Panc1 (cell line): Measurements from ENCODE around the gene ZBED1. TPM values are rescaled to one million over a fixed set of nuclear protein-coding genes. Genes with fewer than 3 reads are reported as not detected.

Experiments
- ATAC-seq: fragments of 200-7000 bp; cut with Tn5 transposase; 2 replicates; pipeline ENCODE4 v1.9.1; 2020; ENCODE audit warnings: mild to moderate bottlenecking, moderate library complexity
- BruUV-seq: library from RNA; stranded (reverse); fragments of 400-500 nt; replicated peaks from 2 replicates; lab custom pipeline; 2021; lab: Mats Ljungman, UMichigan
- CTCF ChIA-PET: fragments of 300-600 bp; sonication (Branson Sonifier 250); formaldehyde crosslinking; loops from one replicate; lab custom pipeline; 2022; ENCODE audit warnings: antibody characterized with exemption; lab: Charles Lee
- POLR2A ChIA-PET: fragments of 300-600 bp; sonication (Branson Sonifier 250); formaldehyde crosslinking; loops from one replicate; lab custom pipeline; 2022; ENCODE audit warnings: antibody characterized with exemption; lab: Charles Lee
- DNase-seq: peaks from one replicate; pipeline ENCODE4 v3.0.0-alpha.2; 2010; ENCODE audit warnings: low read depth, low spot score
- H3K27ac ChIP-seq: 2 replicates; pipeline ENCODE4 v1.5.1; 2011; ENCODE audit warnings: mild to moderate bottlenecking, low read length, inconsistent platforms
- H3K27me3 ChIP-seq: fragments of 200-500 bp; sonication (Bioruptor generic); 2 replicates; pipeline ENCODE4 v1.6.0; 2014; ENCODE audit warnings: low read length, inconsistent platforms; ENCODE audit not compliant: control insufficient read depth, insufficient read depth
- H3K36me3 ChIP-seq: fragments of 200-500 bp; sonication (Bioruptor generic); 2 replicates; pipeline ENCODE4 v1.5.1; 2014; ENCODE audit warnings: inconsistent platforms, mild to moderate bottlenecking, low read length, moderate library complexity; ENCODE audit not compliant: control insufficient read depth, insufficient read depth
- H3K4me1 ChIP-seq: 2 replicates; pipeline ENCODE4 v1.5.1; 2011; ENCODE audit warnings: inconsistent platforms, mild to moderate bottlenecking, low read length, moderate library complexity; ENCODE audit not compliant: control insufficient read depth, insufficient read depth
- H3K4me3 ChIP-seq, 2 experiments: 2 replicates each; pipeline ENCODE4 v1.5.1; 2011 to 2012; ENCODE audit warnings: low read depth in 2 of 2, low read length in 2 of 2, mild to moderate bottlenecking in 2 of 2, inconsistent platforms in 1 of 2, moderate library complexity in 1 of 2
- H3K9me3 ChIP-seq: fragments of 200-500 bp; sonication (Bioruptor generic); 2 replicates; pipeline ENCODE4 v1.5.1; 2014; ENCODE audit warnings: low read depth, mild to moderate bottlenecking, inconsistent platforms, low read length, moderate library complexity; ENCODE audit not compliant: control insufficient read depth, insufficient read depth
- POLR2AphosphoS5 ChIP-seq: IDR thresholded peaks from 2 replicates; pipeline ENCODE4 v1.6.1; 2012; ENCODE audit warnings: mild to moderate bottlenecking, low read depth, low read length, moderate library complexity
- REST ChIP-seq, 2 experiments: IDR thresholded peaks; 2 replicates each; pipeline ENCODE4 v1.6.1; 2011 to 2012; ENCODE audit warnings: low read depth in 2 of 2, control low read depth in 1 of 2, low read length in 1 of 2, mild to moderate bottlenecking in 1 of 2, moderate library complexity in 1 of 2; ENCODE audit not compliant: insufficient read depth in 1 of 2
- SIN3A ChIP-seq: IDR thresholded peaks from 2 replicates; pipeline ENCODE4 v1.6.1; 2012; ENCODE audit warnings: low read depth, mild to moderate bottlenecking, low read length, moderate library complexity, borderline replicate concordance; ENCODE audit not compliant: insufficient read depth
- TCF7L2 ChIP-seq: IDR thresholded peaks from 2 replicates; pipeline ENCODE4 v1.6.1; 2011; ENCODE audit warnings: mild to moderate bottlenecking, low read depth, low read length, inconsistent platforms
- in situ Hi-C: cut with HindIII; loops from 2 replicates; pipeline ENCODE4 v1.10.0; 2016; ENCODE audit warnings: low sequenced_read_pairs, low pct_unique_long_range_greater_than_20kb
- intact Hi-C: fragments of 100-400 bp; cut with micrococcal nuclease; formaldehyde crosslinking; loops from one replicate; pipeline ENCODE4 v1.10.0; 2022; ENCODE audit not compliant: unreplicated experiment
- total RNA-seq: library from RNA; stranded (reverse); gene quantifications from one replicate; pipeline ENCODE4 v1.2.1, GENCODE V29; 2021; ENCODE audit not compliant: unreplicated experiment
- TF ChIP-seq, protein P1 (sequence below): fragments of 450-650 bp; IDR thresholded peaks from 2 replicates; pipeline ENCODE4 v1.5.1; 2017; ENCODE audit warnings: mild to moderate bottlenecking

Gene ZBED1
- total RNA-seq, 1 experiment from 2014 or later = 23.9 TPM

DNA sequence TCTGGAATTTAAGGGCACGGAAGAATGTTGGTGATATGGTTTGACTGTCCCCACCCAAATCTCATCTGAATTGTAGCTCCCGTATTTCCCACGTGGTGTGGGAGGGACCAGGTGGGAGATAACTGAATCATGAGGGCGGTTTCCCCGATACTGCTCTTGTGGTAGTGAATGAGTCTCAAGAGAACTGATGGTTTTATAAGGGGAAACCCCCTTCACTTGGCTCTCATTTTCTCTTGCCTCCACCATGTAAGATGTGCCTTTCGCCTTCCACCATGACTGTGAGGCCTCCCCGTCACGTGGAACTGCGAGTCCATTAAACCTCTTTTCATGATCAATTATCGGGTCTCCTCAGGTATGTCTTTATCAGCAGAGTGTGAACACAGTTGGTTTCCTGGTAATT lies 25.6 kb upstream of the ZBED1 start:
- no peaks in the 10 kb centered on the region for H3K36me3 ChIP-seq
- intact Hi-C loops = no loop called here
- no peaks in the 10 kb centered on the region for H3K27me3 ChIP-seq
- TF ChIP-seq TCF7L2 (no peak), SIN3A (no peak), POLR2AphosphoS5 (no peak), REST (IDR thresholded peaks at IDR 0.05; ENCODE audit: insufficient read depth in 1 of 2, low read depth in 2 of 2, low read length in 1 of 2) (no peak)
- ChIA-PET POLR2A (no interaction called here), CTCF (no interaction called here)
- DNase-seq (no peak), ATAC-seq (no peak)
- H3K27ac ChIP-seq = no peak overlapping the region
- no peaks in the 10 kb centered on the region for H3K9me3 ChIP-seq
- H3K4me3 ChIP-seq = no peak overlapping the region
- BruUV-seq = no TSS peak
- in situ Hi-C loops = no loop called here
- no peaks in the 10 kb centered on the region for H3K4me1 ChIP-seq

- POLR2A ChIA-PET = no interaction called here
- no peaks in the 10 kb centered on the region for H3K4me1 ChIP-seq
- H3K4me3 ChIP-seq = no peak overlapping the region
- CTCF ChIA-PET = no interaction called here
- no peaks in the 10 kb centered on the region for H3K9me3 ChIP-seq
- intact Hi-C loops = no loop called here
- in situ Hi-C loops = no loop called here
- TF ChIP-seq SIN3A = no peak
- TF ChIP-seq, protein P1, sequence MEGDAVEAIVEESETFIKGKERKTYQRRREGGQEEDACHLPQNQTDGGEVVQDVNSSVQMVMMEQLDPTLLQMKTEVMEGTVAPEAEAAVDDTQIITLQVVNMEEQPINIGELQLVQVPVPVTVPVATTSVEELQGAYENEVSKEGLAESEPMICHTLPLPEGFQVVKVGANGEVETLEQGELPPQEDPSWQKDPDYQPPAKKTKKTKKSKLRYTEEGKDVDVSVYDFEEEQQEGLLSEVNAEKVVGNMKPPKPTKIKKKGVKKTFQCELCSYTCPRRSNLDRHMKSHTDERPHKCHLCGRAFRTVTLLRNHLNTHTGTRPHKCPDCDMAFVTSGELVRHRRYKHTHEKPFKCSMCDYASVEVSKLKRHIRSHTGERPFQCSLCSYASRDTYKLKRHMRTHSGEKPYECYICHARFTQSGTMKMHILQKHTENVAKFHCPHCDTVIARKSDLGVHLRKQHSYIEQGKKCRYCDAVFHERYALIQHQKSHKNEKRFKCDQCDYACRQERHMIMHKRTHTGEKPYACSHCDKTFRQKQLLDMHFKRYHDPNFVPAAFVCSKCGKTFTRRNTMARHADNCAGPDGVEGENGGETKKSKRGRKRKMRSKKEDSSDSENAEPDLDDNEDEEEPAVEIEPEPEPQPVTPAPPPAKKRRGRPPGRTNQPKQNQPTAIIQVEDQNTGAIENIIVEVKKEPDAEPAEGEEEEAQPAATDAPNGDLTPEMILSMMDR = no peak
- TF ChIP-seq TCF7L2 = no peak
- TF ChIP-seq REST (IDR thresholded peaks at IDR 0.05; ENCODE audit: insufficient read depth in 1 of 2, low read depth in 2 of 2, low read length in 1 of 2) = no peak
- no peak for TF ChIP-seq POLR2AphosphoS5
- no peaks in the 10 kb centered on the region for H3K27me3 ChIP-seq
- DNase-seq (no peak), ATAC-seq (no peak)
- no TSS peak for BruUV-seq
- no peak overlapping the region for H3K27ac ChIP-seq
- H3K36me3 ChIP-seq = no peaks in the 10 kb centered on the region
Observed at GRCh38 chrX:2523911-2524310, 23.1 kb upstream of the ZBED1 start.
